ENCODE measurements around the gene CNTNAP1.
"Not testable (repeated sequence)": the region's sequence is repeated elsewhere in the genome, so short reads cannot be mapped to it uniquely, and the experiment has no call there.

Gene CNTNAP1

GRCh38 chr17:42655528-42655927 lies 26.8 kb upstream of the CNTNAP1 start:
- Histone ChIP-seq H3K4me1 (ENCODE audit: low read depth, poor library complexity, severe bottlenecking) (peaks cover 44% of the 10 kb centered on the region), H2AFZ (ENCODE audit: low read depth) (no peak overlapping the region), H3K27me3 (ENCODE audit: insufficient read depth, low read depth) (no peaks in the 10 kb centered on the region), H3K4me2 (peak overlapping the region; percentile 26), H3K27ac (peak overlapping the region; percentile 26), H4K20me1 (ENCODE audit: insufficient read depth) (no peaks in the 10 kb centered on the region), H3K4me3 (IDR thresholded peaks at IDR 0.05; ENCODE audit: insufficient read depth, low read depth, low read length) (no peak overlapping the region), H3K9ac (no peak overlapping the region), H3K36me3 (ENCODE audit: insufficient read depth) (no peaks in the 10 kb centered on the region), H3K79me2 (ENCODE audit: insufficient read depth, low read depth) (no peaks in the 10 kb centered on the region)
- no peak for TF ChIP-seq CTCF (conservative IDR thresholded peaks at IDR 0.05; ENCODE audit: low read depth, low read length)

GRCh38 chr17:42657824-42658588 lies 24.3 kb upstream of the CNTNAP1 start:
- Histone ChIP-seq H3K27ac (no peak overlapping the region), H3K4me1 (ENCODE audit: low read depth, poor library complexity, severe bottlenecking) (peaks cover 57% of the 10 kb centered on the region), H3K4me3 (IDR thresholded peaks at IDR 0.05; ENCODE audit: insufficient read depth, low read depth, low read length) (no peak overlapping the region), H3K9ac (no peak overlapping the region), H2AFZ (ENCODE audit: low read depth) (no peak overlapping the region), H4K20me1 (ENCODE audit: insufficient read depth) (no peaks in the 10 kb centered on the region), H3K36me3 (ENCODE audit: insufficient read depth) (no peaks in the 10 kb centered on the region), H3K4me2 (peak overlapping the region; percentile 82), H3K79me2 (ENCODE audit: insufficient read depth, low read depth) (no peaks in the 10 kb centered on the region), H3K27me3 (ENCODE audit: insufficient read depth, low read depth) (no peaks in the 10 kb centered on the region)
- TF ChIP-seq CTCF (conservative IDR thresholded peaks at IDR 0.05; ENCODE audit: low read depth, low read length): no peak

- peak within 1 kb of the TSS; percentile 82 for H3K4me2 ChIP-seq
- peaks cover 57% of the 10 kb centered on the region for H3K4me1 ChIP-seq (ENCODE audit: low read depth, poor library complexity, severe bottlenecking)
- H2AFZ ChIP-seq (ENCODE audit: low read depth): peak within 1 kb of the TSS; percentile 69
- no peaks in the 10 kb centered on the region for H3K36me3 ChIP-seq (ENCODE audit: insufficient read depth)
- peak within 1 kb of the TSS; percentile 41; the same call in 1 of the 2 replicates for H3K9ac ChIP-seq
- H4K20me1 ChIP-seq (ENCODE audit: insufficient read depth): no peaks in the 10 kb centered on the region
- H3K4me3 ChIP-seq (IDR thresholded peaks at IDR 0.05; ENCODE audit: insufficient read depth, low read depth, low read length): no peak within 1 kb of the TSS
- no peaks in the 10 kb centered on the region for H3K79me2 ChIP-seq (ENCODE audit: insufficient read depth, low read depth)
- H3K27ac ChIP-seq: peak within 1 kb of the TSS; percentile 11; the same call in 1 of the 2 replicates
- no peaks in the 10 kb centered on the region for H3K27me3 ChIP-seq (ENCODE audit: insufficient read depth, low read depth)
- no peak for TF ChIP-seq CTCF (conservative IDR thresholded peaks at IDR 0.05; ENCODE audit: low read depth, low read length)
Observed at GRCh38 chr17:42659079-42659931, 23.0 kb upstream of the CNTNAP1 start, which contains the start of gene TUBG2. TUBG2 (plus strand) TSS chr17:42659284; CDS start chr17:42659504, 220 bp downstream.

- H3K27me3 ChIP-seq (ENCODE audit: insufficient read depth, low read depth); H2AFZ ChIP-seq (ENCODE audit: low read depth); H3K27ac ChIP-seq; H3K36me3 ChIP-seq (ENCODE audit: insufficient read depth); H3K4me3 ChIP-seq (IDR thresholded peaks at IDR 0.05; ENCODE audit: insufficient read depth, low read depth, low read length); H4K20me1 ChIP-seq (ENCODE audit: insufficient read depth); H3K9ac ChIP-seq; H3K79me2 ChIP-seq (ENCODE audit: insufficient read depth, low read depth): not testable (repeated sequence)
- H3K4me2 ChIP-seq: peak overlapping the region; percentile 82; the same call in 1 of the 2 replicates
- peaks cover 57% of the 10 kb centered on the region for H3K4me1 ChIP-seq (ENCODE audit: low read depth, poor library complexity, severe bottlenecking)
Observed at GRCh38 chr17:42659932-42660274, 22.4 kb upstream of the CNTNAP1 start.

All from KMS-11 (cell line).